Pancreas (tissue), 10 donors: ENCODE measurements around the gene LMO2. TPM values are rescaled to one million over a fixed set of nuclear protein-coding genes. Genes with fewer than 3 reads are reported as not detected.

Experiments
- ATAC-seq, 4 donors: fragments of 200-7000 bp; cut with Tn5 transposase; one replicate each; pipeline versions ENCODE4 v1.8.0 to v1.9.1; 2020; ENCODE audit warnings: mild to moderate bottlenecking in 4 of 4, moderate library complexity in 4 of 4
- DNase-seq, 6 donors: peaks; one replicate each; pipeline ENCODE4 v3.0.0-alpha.2; 2020
- FAIRE-seq: peaks from 2 replicates; lab custom pipeline; 2012; peaks lifted over from hg19 to GRCh38; lab: Jason Lieb, UNC
- H3K27ac ChIP-seq, 4 donors: fragments of 200-600 bp; sonication (generic); 1 replicate in 3 of 4; 2 replicates in 1 of 4; pipeline versions ENCODE4 v1.5.0 to v1.8.0; 2020
- H3K27me3 ChIP-seq, 4 donors: fragments of 200-600 bp; one replicate each; pipeline ENCODE4 v1.8.0; 2021
- H3K36me3 ChIP-seq, 3 donors: fragments of 200-600 bp; sonication (generic) in 1 of 3; one replicate each; pipeline versions ENCODE4 v1.5.0 to v1.8.0; 2020 to 2021
- H3K4me1 ChIP-seq, 3 donors: fragments of 200-600 bp; one replicate each; pipeline ENCODE4 v1.8.0; 2021
- H3K4me3 ChIP-seq, 4 donors: fragments of 200-600 bp; sonication (generic) in 2 of 4; one replicate each; pipeline versions ENCODE4 v1.5.0 to v1.8.0; 2020 to 2021
- H3K9me3 ChIP-seq, 4 donors: fragments of 200-600 bp; one replicate each; pipeline ENCODE4 v1.8.0; 2021
- WGBS, 2 donors: extraction: QIAGEN DNeasy Blood & Tissue Kit; methylation state at CpG; one replicate each; pipeline ENCODE4 v1.1.7; 2013; 5-methylcytosine and 5-hydroxymethylcytosine counted together
- intact Hi-C, 3 donors: fragments of 100-400 bp; cut with DNase I; formaldehyde crosslinking; loops; one replicate each; pipeline versions ENCODE4 v1.11.1 to v1.14.2; 2022
- polyA plus RNA-seq, 2 donors: library from polyadenylated mRNA; stranded (reverse); fragments of 200-250 nt; gene quantifications; one replicate each; pipeline ENCODE4 v1.2.3, GENCODE V29; 2013
- total RNA-seq, 6 donors: library from RNA; stranded (reverse); fragmentation: NEBNext Ultra II Directional in 4 of 6; extraction: Animal tissue kit (Norgen Biotek cat#: 25700) in 4 of 6; gene quantifications; one replicate each; pipeline versions ENCODE4 v1.2.1 to v1.2.4, GENCODE V29; 2021 to 2023
- TF ChIP-seq, protein P1 (sequence below), 4 donors: fragments of 200-600 bp; sonication (generic) in 3 of 4; IDR thresholded peaks; one replicate each; pipeline versions ENCODE4 v1.5.0 to v1.8.0; 2021; ENCODE audit warnings: antibody characterized with exemption in 4 of 4
- donor health status: healthy with polysubstance abuse.
- donor health status: DM: no; HTN: no; CAD: no; lungs with moderate emphysema.
- donor health status: DM: no; HTN: no; CAD: no.
- donor health status: control.
- donor health status: control.
- donor health status: Bipolar disorder and iron deficiency.
- donor health status: DM: yes; HTN: yes; CAD: no.
- donor health status: DM: no; HTN: no; CAD: no.
- donor health status: DM: no; HTN: no; CAD: no.
- donor health status: DM: yes; HTN: yes; CAD: no.

The LMO2 gene
- total and polyA plus RNA-seq, 8 donors = 2.4 to 24.3 (median 7.8) TPM

DNA sequence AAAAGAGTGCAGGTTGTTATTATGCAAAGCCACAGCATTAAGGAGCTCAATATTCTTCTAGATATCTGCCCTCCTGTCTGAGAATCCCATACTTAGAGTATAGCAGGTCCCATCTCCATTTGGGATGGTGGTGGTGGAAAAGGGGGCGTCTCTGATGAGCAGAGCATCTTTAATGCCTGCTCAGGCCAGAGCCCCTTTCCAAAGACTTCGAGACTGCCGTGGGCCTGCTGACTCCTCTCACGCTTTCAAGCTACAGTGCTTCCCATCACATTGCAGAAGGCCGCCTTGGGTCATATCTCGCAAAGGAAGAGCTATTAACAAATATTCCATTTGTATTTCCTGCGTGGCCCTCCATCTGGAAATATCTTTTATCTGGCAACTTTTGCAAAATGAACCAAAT lies 10.9 kb downstream of the LMO2 start:
- Histone ChIP-seq H3K4me1 (no peaks in the 10 kb centered on the region), H3K9me3 (no peaks in the 10 kb centered on the region), H3K36me3 (no peaks in the 10 kb centered on the region), H3K4me3 (no peak overlapping the region), H3K27ac (no peak overlapping the region), H3K27me3 (peaks cover 0 to 4% (median 0%) of the 10 kb centered on the region in 4 donors)
- DNase-seq (no peak), FAIRE-seq (no peak), ATAC-seq (no peak)
- TF ChIP-seq, protein P1, sequence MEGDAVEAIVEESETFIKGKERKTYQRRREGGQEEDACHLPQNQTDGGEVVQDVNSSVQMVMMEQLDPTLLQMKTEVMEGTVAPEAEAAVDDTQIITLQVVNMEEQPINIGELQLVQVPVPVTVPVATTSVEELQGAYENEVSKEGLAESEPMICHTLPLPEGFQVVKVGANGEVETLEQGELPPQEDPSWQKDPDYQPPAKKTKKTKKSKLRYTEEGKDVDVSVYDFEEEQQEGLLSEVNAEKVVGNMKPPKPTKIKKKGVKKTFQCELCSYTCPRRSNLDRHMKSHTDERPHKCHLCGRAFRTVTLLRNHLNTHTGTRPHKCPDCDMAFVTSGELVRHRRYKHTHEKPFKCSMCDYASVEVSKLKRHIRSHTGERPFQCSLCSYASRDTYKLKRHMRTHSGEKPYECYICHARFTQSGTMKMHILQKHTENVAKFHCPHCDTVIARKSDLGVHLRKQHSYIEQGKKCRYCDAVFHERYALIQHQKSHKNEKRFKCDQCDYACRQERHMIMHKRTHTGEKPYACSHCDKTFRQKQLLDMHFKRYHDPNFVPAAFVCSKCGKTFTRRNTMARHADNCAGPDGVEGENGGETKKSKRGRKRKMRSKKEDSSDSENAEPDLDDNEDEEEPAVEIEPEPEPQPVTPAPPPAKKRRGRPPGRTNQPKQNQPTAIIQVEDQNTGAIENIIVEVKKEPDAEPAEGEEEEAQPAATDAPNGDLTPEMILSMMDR (IDR thresholded peaks at IDR 0.05) = no peak
- intact Hi-C loops = no loop called here
- WGBS, 2 donors = 71 to 84% methylated on average over 7 of the region's 7 CpGs

DNA sequence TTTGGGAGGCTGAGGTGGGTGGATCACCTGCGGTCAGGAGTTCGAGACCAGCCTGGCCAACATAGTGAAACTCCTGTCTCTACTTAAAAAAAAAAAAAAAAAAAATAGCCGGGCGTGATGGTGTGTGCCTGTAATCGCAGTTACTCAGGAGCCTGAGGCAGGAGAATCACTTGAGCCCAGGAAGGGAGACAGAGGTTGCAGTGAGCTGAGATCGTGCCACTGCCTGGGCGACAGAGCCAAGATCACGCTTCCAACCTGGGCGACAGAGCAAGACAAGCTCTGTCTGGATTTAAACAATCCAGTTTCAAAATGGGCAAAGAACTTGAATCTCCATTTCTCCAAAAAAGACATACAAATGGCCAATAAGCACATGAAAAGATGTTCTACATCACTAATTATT lies 12.5 kb downstream of the LMO2 start:
- FAIRE-seq (no peak), DNase-seq (no peak), ATAC-seq (no peak)
- intact Hi-C loops = no loop called here
- Histone ChIP-seq H3K27me3 (peaks cover 0 to 4% (median 0%) of the 10 kb centered on the region in 4 donors), H3K4me1 (no peaks in the 10 kb centered on the region), H3K36me3 (no peaks in the 10 kb centered on the region), H3K4me3 (no peak overlapping the region), H3K9me3 (no peaks in the 10 kb centered on the region), H3K27ac (no peak overlapping the region)
- 84% methylated on average over 9 of the region's 9 CpGs for WGBS, 2 donors
- TF ChIP-seq, protein P1 (IDR thresholded peaks at IDR 0.05) = no peak

DNA sequence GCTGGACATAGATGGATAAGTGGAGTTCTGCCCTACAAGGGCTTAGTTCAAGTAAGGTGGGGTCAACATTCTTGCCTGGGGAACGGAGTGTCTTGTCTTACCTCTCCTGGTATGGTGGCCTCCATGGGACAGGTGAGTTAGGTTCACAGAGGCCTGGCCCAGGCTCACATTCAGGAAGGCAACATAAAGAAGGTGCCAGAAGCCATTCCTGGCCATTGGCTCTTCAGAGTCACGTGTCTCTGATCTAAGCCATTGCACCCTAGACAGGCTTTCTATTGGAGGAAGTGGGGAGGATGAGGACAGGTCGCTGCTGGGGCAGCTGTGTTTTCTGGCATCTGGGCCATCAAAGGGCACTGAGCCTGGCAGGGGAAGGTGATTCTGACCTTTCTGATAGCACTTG lies 14.8 kb downstream of the LMO2 start:
- H3K27ac ChIP-seq = no peak overlapping the region
- peaks cover 0 to 4% (median 0%) of the 10 kb centered on the region in 4 donors for H3K27me3 ChIP-seq
- ATAC-seq (no peak), FAIRE-seq (no peak), DNase-seq (no peak)
- WGBS, 2 donors = 74 to 78% methylated on average over 3 of the region's 3 CpGs
- no peaks in the 10 kb centered on the region for H3K36me3 ChIP-seq
- H3K4me3 ChIP-seq = no peak overlapping the region
- intact Hi-C loops = no loop called here
- no peaks in the 10 kb centered on the region for H3K4me1 ChIP-seq
- H3K9me3 ChIP-seq = no peaks in the 10 kb centered on the region
- TF ChIP-seq, protein P1 (IDR thresholded peaks at IDR 0.05) = no peak

DNA sequence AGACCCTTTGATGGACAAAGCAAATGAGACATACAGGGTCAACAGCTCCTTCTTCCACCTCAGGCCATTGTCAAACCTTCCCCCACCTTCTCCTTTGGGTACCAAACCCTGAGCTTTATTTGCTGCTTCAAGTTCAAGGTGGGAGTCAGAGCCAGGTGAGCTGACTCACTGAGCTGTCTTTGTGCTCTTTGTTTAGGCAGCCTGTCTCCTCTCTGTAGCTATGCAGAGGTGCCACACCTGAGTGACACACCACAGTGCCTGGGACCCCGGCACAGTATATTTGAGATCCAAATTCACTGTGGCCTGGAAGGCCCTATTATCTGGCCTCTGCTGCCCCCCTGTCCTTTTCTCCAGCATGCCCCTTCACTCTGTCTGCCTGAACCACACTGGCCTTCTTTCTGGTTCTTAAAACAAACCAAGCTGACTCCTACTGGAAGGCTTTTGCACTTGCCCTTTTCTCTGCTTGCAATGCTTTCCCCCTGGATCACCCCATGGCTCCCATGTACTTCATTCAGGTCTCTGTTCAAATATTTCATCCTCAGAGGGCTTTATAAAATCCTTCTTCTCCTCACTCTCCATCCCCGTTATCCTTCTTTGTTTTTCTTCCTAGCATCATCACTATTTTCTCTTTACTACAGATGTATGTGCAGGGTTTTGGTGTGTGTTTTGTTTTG lies 16.1 kb downstream of the LMO2 start:
- no peak overlapping the region for H3K27ac ChIP-seq
- intact Hi-C loops = no loop called here
- H3K36me3 ChIP-seq = no peaks in the 10 kb centered on the region
- FAIRE-seq (no peak), ATAC-seq (no peak), DNase-seq (no peak)
- WGBS, 2 donors = 88% methylated on average over 2 of the region's 2 CpGs
- no peaks in the 10 kb centered on the region for H3K4me1 ChIP-seq
- TF ChIP-seq, protein P1 (IDR thresholded peaks at IDR 0.05) = no peak
- H3K4me3 ChIP-seq = no peak overlapping the region
- no peaks in the 10 kb centered on the region for H3K9me3 ChIP-seq
- H3K27me3 ChIP-seq = peaks cover 0 to 4% (median 0%) of the 10 kb centered on the region in 4 donors

DNA sequence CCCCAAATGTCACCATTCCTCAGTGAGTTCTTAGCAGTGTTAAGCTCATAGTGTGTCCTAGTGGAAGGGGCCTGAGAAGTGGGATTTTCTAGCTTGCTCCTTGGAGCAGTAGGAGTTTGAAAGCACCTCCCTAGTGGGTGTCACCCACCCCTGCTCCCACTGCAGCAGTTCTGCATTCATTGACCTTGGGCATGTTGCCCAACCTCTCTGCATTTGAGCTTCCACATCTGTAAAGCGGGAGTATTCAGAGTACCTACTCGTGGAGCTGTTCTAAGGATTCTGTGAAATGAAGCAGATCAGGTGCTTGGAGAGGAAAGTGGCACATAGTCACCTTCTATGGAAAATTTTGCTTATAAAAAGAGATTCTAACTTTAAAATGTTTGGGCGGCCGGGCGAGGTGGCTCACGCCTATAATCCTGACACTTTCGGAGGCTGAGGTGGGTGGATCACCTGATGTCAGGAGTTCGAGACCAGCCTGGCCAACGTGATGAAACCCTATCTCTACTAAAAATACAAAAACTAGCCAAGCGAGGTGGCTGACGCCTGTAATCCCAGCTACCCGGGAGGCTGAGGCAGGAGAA lies 16.9 kb downstream of the LMO2 start:
- no peak for DNase-seq
- H3K27ac ChIP-seq = no peak overlapping the region
- FAIRE-seq = no peak
- intact Hi-C loops = no loop called here
- WGBS, 2 donors = 76 to 81% methylated on average over 12 of the region's 12 CpGs
- no peaks in the 10 kb centered on the region for H3K36me3 ChIP-seq
- TF ChIP-seq, protein P1 (IDR thresholded peaks at IDR 0.05) = no peak
- no peaks in the 10 kb centered on the region for H3K9me3 ChIP-seq
- ATAC-seq = no peak
- H3K4me3 ChIP-seq = no peak overlapping the region
- H3K27me3 ChIP-seq = peaks cover 0 to 4% (median 0%) of the 10 kb centered on the region in 4 donors
- H3K4me1 ChIP-seq = no peaks in the 10 kb centered on the region
